ENCODE measurements around the gene PHTF1.

PHTF1 gene

GRCh38 chr1:113786069-113786468 lies 26.8 kb upstream of the PHTF1 start:
- TF ChIP-seq SNAI2 (CRISPR knock-in tag; IDR thresholded peaks at IDR 0.05) = no peak
- no peak for TF ChIP-seq ZNF565 (CRISPR knock-in tag; conservative IDR thresholded peaks at IDR 0.05; ENCODE audit: low read depth)
- no peak for TF ChIP-seq TSHZ2 (CRISPR knock-in tag; IDR thresholded peaks at IDR 0.05)
- no peak for TF ChIP-seq OSR1 (CRISPR knock-in tag; IDR thresholded peaks at IDR 0.05)
- TF ChIP-seq TCF4 (CRISPR knock-in tag; IDR thresholded peaks at IDR 0.05; ENCODE audit: borderline replicate concordance) = no peak
- no peak for TF ChIP-seq BACH2 (CRISPR knock-in tag; IDR thresholded peaks at IDR 0.05; ENCODE audit: borderline replicate concordance)
- TF ChIP-seq TOX (CRISPR knock-in tag; IDR thresholded peaks at IDR 0.05; ENCODE audit: borderline replicate concordance) = no peak
- no peak for TF ChIP-seq ZC3H10 (CRISPR knock-in tag; IDR thresholded peaks at IDR 0.05)
- TF ChIP-seq PATZ1 (CRISPR knock-in tag; IDR thresholded peaks at IDR 0.05; ENCODE audit: borderline replicate concordance) = no peak
- TF ChIP-seq CREB5 (CRISPR knock-in tag; IDR thresholded peaks at IDR 0.05; ENCODE audit: low read depth) = no peak
- no peak for TF ChIP-seq ZNF70 (CRISPR knock-in tag; IDR thresholded peaks at IDR 0.05)
- TF ChIP-seq ZFP30 (CRISPR knock-in tag; IDR thresholded peaks at IDR 0.05) = no peak
- no peak for TF ChIP-seq ISL1 (CRISPR knock-in tag; IDR thresholded peaks at IDR 0.05)
- TF ChIP-seq PPARA (CRISPR knock-in tag; IDR thresholded peaks at IDR 0.05; ENCODE audit: borderline replicate concordance) = no peak
- no peak for TF ChIP-seq ZNF8 (CRISPR knock-in tag; IDR thresholded peaks at IDR 0.05)
- no peak for TF ChIP-seq CSRNP3 (CRISPR knock-in tag; IDR thresholded peaks at IDR 0.05)

GRCh38 chr1:113784104-113784779 lies 25.0 kb upstream of the PHTF1 start:
- TF ChIP-seq ZFP30 (CRISPR knock-in tag; IDR thresholded peaks at IDR 0.05) (no peak), ZNF8 (CRISPR knock-in tag; IDR thresholded peaks at IDR 0.05) (no peak), GLIS3 (CRISPR knock-in tag; IDR thresholded peaks at IDR 0.05) (no peak), OSR1 (CRISPR knock-in tag; IDR thresholded peaks at IDR 0.05) (no peak), POU6F1 (CRISPR knock-in tag; IDR thresholded peaks at IDR 0.05; ENCODE audit: borderline replicate concordance, low read depth) (no peak), TCF4 (CRISPR knock-in tag; IDR thresholded peaks at IDR 0.05; ENCODE audit: borderline replicate concordance) (no peak)
- ATAC-seq = no peak; the same call in 2 of the 3 replicates

More at GRCh38 chr1:113786069-113786468, 26.8 kb upstream of the PHTF1 start:
- ATAC-seq = peak; percentile 60

- ATAC-seq = peak; percentile 67
- TF ChIP-seq PATZ1 (CRISPR knock-in tag; IDR thresholded peaks at IDR 0.05; ENCODE audit: borderline replicate concordance) = no peak
- no peak for TF ChIP-seq CREB5 (CRISPR knock-in tag; IDR thresholded peaks at IDR 0.05; ENCODE audit: low read depth)
- TF ChIP-seq ZFP3 (CRISPR knock-in tag; IDR thresholded peaks at IDR 0.05) = no peak
- no peak for TF ChIP-seq TOX (CRISPR knock-in tag; IDR thresholded peaks at IDR 0.05; ENCODE audit: borderline replicate concordance)
- no peak for TF ChIP-seq TCF4 (CRISPR knock-in tag; IDR thresholded peaks at IDR 0.05; ENCODE audit: borderline replicate concordance)
- TF ChIP-seq ZC3H10 (CRISPR knock-in tag; IDR thresholded peaks at IDR 0.05) = no peak
- TF ChIP-seq TSHZ2 (CRISPR knock-in tag; IDR thresholded peaks at IDR 0.05) = no peak
These were observed 24.2 kb upstream of the PHTF1 start for GRCh38 chr1:113783254-113784103.
